Natural killer cell (primary cell): ENCODE data around the gene ZC3HAV1L. TPM values are rescaled to one million over a fixed set of nuclear protein-coding genes. Genes with fewer than 3 reads are reported as not detected.

Experiments
- ATAC-seq, 3 donors: fragments of 150-1000 bp in 2 of 3; fragments of 200-7000 bp in 1 of 3; cut with Tn5 transposase; 1 replicate in 1 of 3; 2 replicates in 2 of 3; pipeline ENCODE4 v1.10.0; 2021; ENCODE audit warnings: mild to moderate bottlenecking in 2 of 3, moderate library complexity in 2 of 3
- DNase-seq, 2 donors: peaks; one replicate each; pipeline versions ENCODE4 v3.0.0 to v3.0.0-alpha.2; 2013 to 2021; ENCODE audit warnings: mixed read lengths in 1 of 2
- H3K27ac ChIP-seq: one replicate; pipeline ENCODE4 v1.5.1; 2013; ENCODE audit warnings: mild to moderate bottlenecking, low read length
- H3K27me3 ChIP-seq: one replicate; pipeline ENCODE4 v1.6.1; 2013; ENCODE audit warnings: low read length; ENCODE audit not compliant: control insufficient read depth, insufficient read depth
- H3K36me3 ChIP-seq: one replicate; pipeline ENCODE4 v1.6.1; 2013; ENCODE audit warnings: low read length; ENCODE audit not compliant: control insufficient read depth, insufficient read depth
- H3K4me1 ChIP-seq: one replicate; pipeline ENCODE4 v1.6.1; 2013; ENCODE audit warnings: low read length; ENCODE audit not compliant: control insufficient read depth, insufficient read depth
- H3K4me3 ChIP-seq: one replicate; pipeline ENCODE4 v1.5.1; 2013; ENCODE audit warnings: low read length
- H3K9me3 ChIP-seq: one replicate; pipeline ENCODE4 v1.6.1; 2013; ENCODE audit warnings: low read length; ENCODE audit not compliant: control insufficient read depth, insufficient read depth
- H3K27ac Mint-ChIP-seq, 2 donors: one replicate each; pipeline ENCODE4 v1.8.0; 2022; ENCODE audit warnings: mild to moderate bottlenecking in 2 of 2, mixed read lengths in 2 of 2, moderate library complexity in 1 of 2
- H3K27me3 Mint-ChIP-seq, 2 donors: one replicate each; pipeline ENCODE4 v1.8.0; 2022; ENCODE audit warnings: low read depth in 2 of 2, mixed read lengths in 2 of 2
- H3K36me3 Mint-ChIP-seq: one replicate; pipeline ENCODE4 v1.8.0; 2022; ENCODE audit warnings: mixed read lengths
- H3K4me1 Mint-ChIP-seq, 2 donors: one replicate each; pipeline ENCODE4 v1.8.0; 2022; ENCODE audit warnings: mixed read lengths in 2 of 2
- H3K4me3 Mint-ChIP-seq: one replicate; pipeline ENCODE4 v1.8.0; 2022; ENCODE audit warnings: mild to moderate bottlenecking, moderate library complexity, mixed read lengths
- H3K9me3 Mint-ChIP-seq, 2 donors: one replicate each; pipeline ENCODE4 v1.8.0; 2022; ENCODE audit warnings: mixed read lengths in 2 of 2
- CTCF ChIP-seq: fragments of 200-600 bp; IDR thresholded peaks from one replicate; pipeline ENCODE4 v1.8.0; 2022; ENCODE audit warnings: antibody characterized with exemption
- WGBS: methylation state at CpG from one replicate; pipeline ENCODE4 v1.1.7; 2013; ENCODE audit warnings: missing lambda C conversion rate; ENCODE audit not compliant: insufficient coverage; 5-methylcytosine and 5-hydroxymethylcytosine counted together
- intact Hi-C: fragments of 100-400 bp; cut with micrococcal nuclease; formaldehyde crosslinking; loops from one replicate; pipeline ENCODE4 v1.14.2; 2022
- total RNA-seq, 4 donors: library from RNA; stranded (reverse); fragments of 120-200 nt in 1 of 4; gene quantifications; one replicate each; pipeline versions ENCODE4 v1.2.3 to v1.2.4, GENCODE V29; 2013 to 2022

ZC3HAV1L gene, protein sequence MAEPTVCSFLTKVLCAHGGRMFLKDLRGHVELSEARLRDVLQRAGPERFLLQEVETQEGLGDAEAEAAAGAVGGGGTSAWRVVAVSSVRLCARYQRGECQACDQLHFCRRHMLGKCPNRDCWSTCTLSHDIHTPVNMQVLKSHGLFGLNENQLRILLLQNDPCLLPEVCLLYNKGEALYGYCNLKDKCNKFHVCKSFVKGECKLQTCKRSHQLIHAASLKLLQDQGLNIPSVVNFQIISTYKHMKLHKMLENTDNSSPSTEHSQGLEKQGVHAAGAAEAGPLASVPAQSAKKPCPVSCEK
- 1 to 10 TPM in 2 of 3 donors, under 1 TPM in 1; 0.75 to 2.3 (median 1.1) TPM for total RNA-seq
- 0.52 TPM for total RNA-seq (2013)

GRCh38 chr7:139035586-139036353 is at the start of gene ZC3HAV1L:
TSS of gene ZC3HAV1L (minus strand) at chr7:139036042. CDS start at chr7:139036017, 25 bp downstream.
- Mint-ChIP-seq H3K9me3 (no peaks in the 10 kb centered on the region), H3K27ac (peak within 1 kb of the TSS in 1 of 2 donors; percentile 39)
- intact Hi-C loops = no loop called here

DNA sequence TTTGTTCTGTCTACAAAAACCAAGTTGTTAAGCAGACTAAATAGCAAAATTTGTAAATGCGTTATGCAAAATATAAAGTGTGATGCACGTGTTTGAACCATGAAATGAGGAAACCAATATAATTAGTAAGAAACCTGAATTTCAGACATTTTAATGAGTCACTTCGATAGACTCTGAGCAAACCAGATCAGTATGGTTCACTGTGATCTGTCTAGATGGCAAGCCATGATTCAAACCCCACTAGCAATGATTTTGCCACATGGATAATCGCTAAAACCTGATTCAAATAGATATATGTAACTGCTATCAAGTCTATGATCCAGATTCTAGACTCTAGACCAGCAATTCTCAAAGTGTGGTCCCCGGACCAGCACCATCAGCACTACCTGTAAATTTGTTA is 48.9 kb upstream of the ZC3HAV1L start:
- TF ChIP-seq CTCF = no peak
- intact Hi-C loops = loop anchor here (1.0 kb wide), 2 partner anchors 9 to 11 kb away; no protein-coding TSS in a partner anchor

More at GRCh38 chr7:139035586-139036353, at the start of gene ZC3HAV1L:
- Histone ChIP-seq H3K9me3 (no peaks in the 10 kb centered on the region), H3K4me3 (peak within 1 kb of the TSS; percentile 19), H3K27me3 (no peaks in the 10 kb centered on the region), H3K36me3 (no peaks in the 10 kb centered on the region), H3K27ac (no peak within 1 kb of the TSS), H3K4me1 (peaks cover 13% of the 10 kb centered on the region)
- Mint-ChIP-seq H3K36me3 (no peaks in the 10 kb centered on the region), H3K4me3 (peak within 1 kb of the TSS; percentile 79), H3K4me1 (peaks cover 4 to 16% of the 10 kb centered on the region in 2 donors), H3K27me3 (peaks cover 0 to 12% of the 10 kb centered on the region in 2 donors)
- peak; percentile 25 to 56 for DNase-seq
- no peak for TF ChIP-seq CTCF
- ATAC-seq = peak; percentile 63 to 76 (median 70)
- 2% methylated on average over 82 of the region's 82 CpGs for WGBS

DNA sequence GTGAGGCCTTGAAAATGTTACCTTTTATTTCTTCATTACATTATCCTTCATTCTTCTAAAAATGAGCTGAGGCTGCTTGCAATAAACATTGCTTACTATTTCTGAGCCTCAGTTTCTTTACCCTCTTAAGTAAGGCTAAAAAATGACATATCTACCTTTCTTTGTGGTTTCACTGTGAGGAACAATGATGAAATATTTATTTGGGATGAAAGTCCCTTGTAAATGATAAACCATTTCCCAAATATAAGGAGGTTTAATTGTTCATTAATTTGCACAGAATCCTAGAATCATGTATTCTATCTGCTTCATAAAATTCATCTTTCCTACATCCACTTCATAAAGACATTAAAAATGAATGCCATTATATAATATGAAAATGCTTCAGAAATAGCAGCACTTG is 45.7 kb upstream of the ZC3HAV1L start:
- Histone ChIP-seq H3K36me3 (peaks cover 86% of the 10 kb centered on the region), H3K4me3 (no peak overlapping the region), H3K9me3 (no peaks in the 10 kb centered on the region), H3K4me1 (peaks cover 17% of the 10 kb centered on the region), H3K27me3 (no peaks in the 10 kb centered on the region), H3K27ac (no peak overlapping the region)
- no peak for TF ChIP-seq CTCF
- Mint-ChIP-seq H3K4me1 (peaks cover 72 to 76% of the 10 kb centered on the region in 2 donors), H3K27me3 (no peaks in the 10 kb centered on the region), H3K36me3 (peaks cover 43% of the 10 kb centered on the region), H3K4me3 (no peak overlapping the region), H3K9me3 (no peaks in the 10 kb centered on the region), H3K27ac (peak overlapping the region in 1 of 2 donors; percentile 27)
- no peak for ATAC-seq
- no peak for DNase-seq
- intact Hi-C loops = no loop called here

More for the DNA sequence above, 48.9 kb upstream of the ZC3HAV1L start:
- Histone ChIP-seq H3K27me3 (no peaks in the 10 kb centered on the region), H3K4me3 (no peak overlapping the region), H3K9me3 (no peaks in the 10 kb centered on the region), H3K36me3 (peaks cover 84% of the 10 kb centered on the region), H3K27ac (peak overlapping the region; percentile 16), H3K4me1 (peaks cover 23% of the 10 kb centered on the region)
- no peaks in the 10 kb centered on the region for H3K27me3 Mint-ChIP-seq
- peaks cover 47% of the 10 kb centered on the region for H3K36me3 Mint-ChIP-seq
- 75% methylated on average over 5 of the region's 5 CpGs for WGBS
- DNase-seq (no peak), ATAC-seq (no peak)
- H3K4me3 Mint-ChIP-seq = peak overlapping the region; percentile 75
- H3K9me3 Mint-ChIP-seq = no peaks in the 10 kb centered on the region
- peaks cover 80% of the 10 kb centered on the region in 2 donors for H3K4me1 Mint-ChIP-seq
- H3K27ac Mint-ChIP-seq = peak overlapping the region; percentile 65 to 91
